Activated CD8-positive, alpha-beta memory T cell treated with anti-CD3 and anti-CD28 coated beads, Interleukin-2, amount 10 ng/mL, durations not matched to agents 7 days and 5 days (primary cell): ENCODE measurements around the gene GTF3A. TPM values are rescaled to one million over a fixed set of nuclear protein-coding genes. Genes with fewer than 3 reads are reported as not detected.
A peak's percentile ranks its signal among the peaks of the same experiment; 100 is the strongest.

Experiments used
- ATAC-seq: fragments of 150-1000 bp; cut with Tn5 transposase; one replicate; pipeline ENCODE4 v1.10.0; 2021; ENCODE audit warnings: moderate library complexity
- CTCF ChIA-PET: fragments of 350-600 bp; sonication (Branson Sonifier 250); formaldehyde crosslinking; loops from one replicate; lab custom pipeline; 2021; ENCODE audit warnings: antibody characterized with exemption; lab: Charles Lee
- DNase-seq: peaks from one replicate; pipeline ENCODE4 v3.0.0-alpha.2; 2020
- H3K27ac Mint-ChIP-seq: one replicate; pipeline ENCODE4 v1.8.0; 2021; ENCODE audit warnings: mild to moderate bottlenecking, mixed read lengths
- H3K27me3 Mint-ChIP-seq: one replicate; pipeline ENCODE4 v1.8.0; 2021; ENCODE audit warnings: mixed read lengths
- H3K36me3 Mint-ChIP-seq: one replicate; pipeline ENCODE4 v1.8.0; 2021; ENCODE audit warnings: mild to moderate bottlenecking, mixed read lengths
- H3K4me1 Mint-ChIP-seq: one replicate; pipeline ENCODE4 v1.8.0; 2021; ENCODE audit warnings: mixed read lengths
- H3K4me3 Mint-ChIP-seq: one replicate; pipeline ENCODE4 v1.8.0; 2021; ENCODE audit warnings: mild to moderate bottlenecking, moderate library complexity, mixed read lengths
- H3K9me3 Mint-ChIP-seq: one replicate; pipeline ENCODE4 v1.8.0; 2022; ENCODE audit warnings: low read depth, mixed read lengths
- total RNA-seq, 2 experiments: library from RNA; stranded (reverse); gene quantifications; one replicate each; pipeline ENCODE4 v1.2.3, GENCODE V29; 2021

Gene GTF3A
- total RNA-seq, 2 experiments from 2014 or later: 189 to 225 TPM

DNA sequence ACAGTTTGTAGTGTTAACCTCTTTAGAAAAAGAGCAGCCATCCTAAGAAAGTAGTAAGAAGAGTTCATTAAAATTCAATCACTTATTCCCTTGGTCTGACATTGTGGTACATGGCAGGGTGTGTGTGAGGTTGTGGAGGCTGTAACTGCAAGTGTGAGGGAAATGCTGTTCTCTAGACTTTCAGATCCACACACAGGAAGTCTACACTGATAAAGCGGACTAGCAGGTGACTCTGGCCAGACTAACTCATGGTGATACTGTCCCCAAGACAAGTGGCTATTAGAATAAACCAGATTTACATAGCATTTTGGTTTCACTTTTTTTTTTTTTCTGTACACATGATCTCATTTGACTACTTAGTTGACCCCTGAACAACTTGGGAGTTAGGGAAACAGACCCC lies 16.0 kb downstream of the GTF3A start:
- H3K4me3 Mint-ChIP-seq: no peak overlapping the region
- CTCF ChIA-PET: no interaction called here
- H3K36me3 Mint-ChIP-seq: peaks cover 50% of the 10 kb centered on the region
- no peaks in the 10 kb centered on the region for H3K27me3 Mint-ChIP-seq
- no peaks in the 10 kb centered on the region for H3K9me3 Mint-ChIP-seq
- peak overlapping the region; percentile 65 for H3K27ac Mint-ChIP-seq
- peaks cover 46% of the 10 kb centered on the region for H3K4me1 Mint-ChIP-seq
- ATAC-seq (no peak), DNase-seq (no peak)

DNA sequence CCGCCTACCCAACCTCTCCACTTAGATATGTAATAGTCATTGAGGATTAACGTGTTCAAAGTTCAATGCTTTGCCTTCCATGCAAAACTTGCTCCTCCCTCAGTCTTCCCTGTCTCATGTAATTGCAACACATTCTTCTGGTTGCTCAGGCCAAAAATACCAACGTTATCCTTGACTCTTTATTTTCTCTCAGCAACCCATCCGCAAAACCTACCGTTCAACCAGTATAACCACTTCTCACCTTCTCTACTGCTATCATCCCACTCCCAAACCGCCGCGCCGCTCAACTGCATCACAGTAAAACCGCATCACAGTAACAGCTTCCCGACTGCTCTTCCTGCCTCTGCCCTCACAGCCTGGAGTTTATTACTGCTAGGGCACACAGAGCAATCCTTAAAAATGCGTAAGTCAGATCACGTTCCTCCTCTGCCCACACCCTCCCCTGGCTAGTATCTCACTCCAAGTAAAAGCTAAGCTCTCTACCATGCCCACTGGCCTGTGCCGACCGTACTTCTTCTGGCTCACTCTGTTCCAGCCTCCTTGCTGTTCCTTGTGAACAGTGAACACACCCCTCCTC lies 17.7 kb downstream of the GTF3A start:
- ATAC-seq: peak; percentile 35
- CTCF ChIA-PET: interaction anchor here (1.3 to 4.5 kb wide), 2 partner anchors 16 to 80 kb away, joined by 4 to 24 read pairs; no protein-coding TSS in a partner anchor
- Mint-ChIP-seq H3K4me3 (peak overlapping the region; percentile 23), H3K9me3 (no peaks in the 10 kb centered on the region), H3K36me3 (peaks cover 38% of the 10 kb centered on the region), H3K4me1 (peaks cover 58% of the 10 kb centered on the region), H3K27ac (peak overlapping the region; percentile 56), H3K27me3 (no peaks in the 10 kb centered on the region)
- DNase-seq: no peak

DNA sequence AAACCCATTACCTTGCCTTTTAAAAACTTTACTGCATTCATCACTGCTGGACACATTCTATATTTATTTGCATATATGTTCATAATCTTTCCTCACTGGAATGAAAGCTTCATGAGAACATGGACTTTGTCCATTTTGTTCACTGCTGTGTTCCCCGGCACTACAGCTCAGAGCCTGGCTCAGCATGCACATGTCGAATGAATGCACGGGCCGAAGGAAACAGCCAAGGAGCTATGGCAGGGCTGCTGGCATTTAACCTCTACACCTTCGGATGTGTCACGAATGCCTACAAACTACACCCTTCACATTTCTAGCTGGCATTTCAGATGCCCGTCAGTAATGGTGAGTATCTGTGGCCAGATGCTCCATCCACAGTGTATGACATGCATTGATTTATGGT lies 18.4 kb downstream of the GTF3A start:
- ATAC-seq (no peak), DNase-seq (no peak)
- H3K27me3 Mint-ChIP-seq: no peaks in the 10 kb centered on the region
- peak overlapping the region; percentile 56 for H3K27ac Mint-ChIP-seq
- H3K4me1 Mint-ChIP-seq: peaks cover 64% of the 10 kb centered on the region
- H3K4me3 Mint-ChIP-seq: no peak overlapping the region
- no peaks in the 10 kb centered on the region for H3K9me3 Mint-ChIP-seq
- peaks cover 37% of the 10 kb centered on the region for H3K36me3 Mint-ChIP-seq
- CTCF ChIA-PET: interaction anchor here (1.3 to 4.5 kb wide), 2 partner anchors 17 to 81 kb away, joined by 4 to 24 read pairs; no protein-coding TSS in a partner anchor

- H3K4me3 Mint-ChIP-seq: peak overlapping the region; percentile 68
- H3K9me3 Mint-ChIP-seq: no peaks in the 10 kb centered on the region
- ATAC-seq: no peak
- no peaks in the 10 kb centered on the region for H3K27me3 Mint-ChIP-seq
- CTCF ChIA-PET: interaction anchor here (0.7 to 1.3 kb wide), 5 partner anchors 8 to 44 kb away, joined by 3 to 4 read pairs (median 3); no protein-coding TSS in a partner anchor
- H3K36me3 Mint-ChIP-seq: peaks cover 11% of the 10 kb centered on the region
- peak overlapping the region; percentile 93 for H3K27ac Mint-ChIP-seq
- H3K4me1 Mint-ChIP-seq: peaks cover 60% of the 10 kb centered on the region
- DNase-seq: peak; percentile 59
Measured at GRCh38 chr13:27446986-27447583, 22.7 kb downstream of the GTF3A start.

- peaks cover 5% of the 10 kb centered on the region for H3K36me3 Mint-ChIP-seq
- peak overlapping the region; percentile 66 for H3K27ac Mint-ChIP-seq
- CTCF ChIA-PET: interaction anchor here (0.9 to 5.4 kb wide), 2 partner anchors 12 to 23 kb away, joined by 3 to 39 read pairs; partner anchors contain the start of gene GTF3A
- no peak for DNase-seq
- H3K4me3 Mint-ChIP-seq: peak overlapping the region; percentile 21
- peaks cover 51% of the 10 kb centered on the region for H3K4me1 Mint-ChIP-seq
- no peaks in the 10 kb centered on the region for H3K27me3 Mint-ChIP-seq
- no peak for ATAC-seq
- no peaks in the 10 kb centered on the region for H3K9me3 Mint-ChIP-seq
Measured at GRCh38 chr13:27448308-27448707, 23.9 kb downstream of the GTF3A start.

- ATAC-seq (no peak), DNase-seq (no peak)
- peak overlapping the region; percentile 87 for H3K4me3 Mint-ChIP-seq
- CTCF ChIA-PET: interaction anchor here (0.9 to 5.4 kb wide), 4 partner anchors 9 to 87 kb away, joined by 3 to 39 read pairs (median 8); partner anchors contain the start of gene GTF3A
- H3K27ac Mint-ChIP-seq: peak overlapping the region; percentile 98
- H3K4me1 Mint-ChIP-seq: peaks cover 51% of the 10 kb centered on the region
- peaks cover 5% of the 10 kb centered on the region for H3K36me3 Mint-ChIP-seq
- H3K9me3 Mint-ChIP-seq: no peaks in the 10 kb centered on the region
- no peaks in the 10 kb centered on the region for H3K27me3 Mint-ChIP-seq
Measured at GRCh38 chr13:27449081-27449603, 24.7 kb downstream of the GTF3A start.

DNA sequence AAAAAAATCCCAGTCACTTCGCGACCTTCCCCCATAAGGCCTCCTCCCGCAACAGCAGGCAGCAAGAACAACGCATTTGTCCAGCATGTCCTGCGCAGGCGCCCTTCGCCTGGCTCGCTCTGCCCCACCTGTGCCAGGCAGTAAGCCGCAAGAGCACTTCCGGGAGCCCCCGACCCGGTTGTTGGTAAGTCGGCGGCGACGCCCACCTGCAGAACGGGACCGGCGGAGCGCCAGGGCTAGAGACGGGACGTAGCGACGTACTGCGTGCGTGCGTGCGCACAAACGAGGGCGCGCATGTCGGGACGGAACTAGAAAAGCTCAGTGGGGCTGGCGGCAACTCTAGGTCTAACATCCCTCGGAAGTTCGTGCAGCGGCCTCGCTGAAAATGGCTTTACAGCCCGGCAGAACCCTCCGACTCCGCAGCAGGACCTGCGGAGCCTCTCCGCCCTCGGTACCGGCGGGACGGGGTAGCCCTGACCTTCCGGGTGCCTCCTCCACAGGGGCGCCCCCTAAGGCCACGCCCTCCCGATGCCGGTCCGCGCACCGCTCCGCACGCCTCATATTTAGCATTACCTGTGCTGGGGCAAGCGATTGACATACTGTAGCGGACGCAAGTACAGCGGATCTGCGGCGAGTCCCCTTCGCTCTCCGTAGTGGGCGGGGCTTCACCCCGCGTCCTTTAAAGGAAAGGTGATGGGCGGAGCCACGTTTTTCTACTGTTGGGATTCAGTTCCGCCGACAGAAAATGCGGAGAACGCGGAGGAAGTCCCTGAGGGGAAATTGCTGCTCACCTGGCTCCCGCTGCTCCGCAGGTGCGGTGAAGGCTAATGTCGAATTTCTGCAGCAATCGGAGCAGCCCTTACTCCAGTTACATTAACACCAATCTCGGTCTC lies 25.8 kb downstream of the GTF3A start, which contains the start of gene MTIF3:
Gene MTIF3, minus strand, starts transcription at position 629 of the 893 bp plus-strand sequence. CDS start 10,116 bp downstream, outside the sequence.
- ATAC-seq (peak; percentile 91), DNase-seq (peak; percentile 98)
- Mint-ChIP-seq H3K9me3 (no peaks in the 10 kb centered on the region), H3K36me3 (peaks cover 3% of the 10 kb centered on the region), H3K27me3 (no peaks in the 10 kb centered on the region), H3K4me3 (peak within 1 kb of the TSS; percentile 87), H3K27ac (peak within 1 kb of the TSS; percentile 98), H3K4me1 (peaks cover 54% of the 10 kb centered on the region)
- CTCF ChIA-PET: interaction anchor here (1.0 to 5.4 kb wide), 7 partner anchors 8 to 170 kb away, joined by 3 to 39 read pairs (median 4); partner anchors contain the start of genes GTF3A and LNX2

DNA sequence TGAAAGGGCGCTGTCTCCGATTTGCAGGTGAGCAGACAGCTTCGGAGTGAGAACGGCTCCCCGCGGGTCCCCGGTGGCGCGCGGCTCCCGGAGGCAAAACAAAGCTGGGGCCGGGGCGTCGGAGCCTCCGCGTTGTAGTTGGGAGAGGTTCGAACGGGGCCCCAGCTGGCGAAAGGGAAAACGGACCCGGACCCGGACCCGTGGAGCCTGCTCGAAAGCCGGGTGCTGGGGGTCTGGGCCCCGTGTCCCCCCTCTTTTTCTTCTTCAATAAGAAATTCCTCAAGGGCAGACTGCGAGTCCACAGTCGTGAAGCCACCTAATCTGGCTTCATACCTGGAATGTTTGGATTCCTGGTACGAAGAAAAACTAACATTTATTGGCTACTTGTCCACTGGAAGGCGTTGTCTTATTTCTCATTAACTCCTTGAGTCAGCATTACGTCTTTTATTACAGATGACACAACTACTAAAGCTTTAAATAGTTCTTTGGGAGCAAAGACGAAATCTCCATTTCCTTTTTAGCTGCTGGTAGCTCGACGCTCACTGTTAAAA lies 26.6 kb downstream of the GTF3A start:
- peak overlapping the region; percentile 87 for H3K4me3 Mint-ChIP-seq
- peaks cover 55% of the 10 kb centered on the region for H3K4me1 Mint-ChIP-seq
- peak; percentile 49 for DNase-seq
- no peaks in the 10 kb centered on the region for H3K9me3 Mint-ChIP-seq
- CTCF ChIA-PET: interaction anchor here (1.2 to 5.4 kb wide), 4 partner anchors 12 to 169 kb away, joined by 3 to 39 read pairs (median 8); partner anchors contain the start of genes GTF3A and LNX2
- no peak for ATAC-seq
- H3K27me3 Mint-ChIP-seq: no peaks in the 10 kb centered on the region
- peaks cover 3% of the 10 kb centered on the region for H3K36me3 Mint-ChIP-seq
- H3K27ac Mint-ChIP-seq: peak overlapping the region; percentile 98

GRCh38 chr13:27455331-27455855 lies 31.0 kb downstream of the GTF3A start:
- ATAC-seq (peak; percentile 50), DNase-seq (no peak)
- CTCF ChIA-PET: interaction anchor here (1.1 to 2.6 kb wide), 9 partner anchors 8 to 372 kb away, joined by 3 to 14 read pairs (median 4); partner anchors contain the start of genes LNX2 and POLR1D
- H3K9me3 Mint-ChIP-seq: no peaks in the 10 kb centered on the region
- no peaks in the 10 kb centered on the region for H3K27me3 Mint-ChIP-seq
- peaks cover 3% of the 10 kb centered on the region for H3K36me3 Mint-ChIP-seq
- H3K4me1 Mint-ChIP-seq: peaks cover 33% of the 10 kb centered on the region
- peak overlapping the region; percentile 97 for H3K27ac Mint-ChIP-seq
- peak overlapping the region; percentile 77 for H3K4me3 Mint-ChIP-seq

- peaks cover 13% of the 10 kb centered on the region for H3K4me1 Mint-ChIP-seq
- CTCF ChIA-PET: interaction anchor here (1.0 to 1.5 kb wide), 2 partner anchors 11 to 368 kb away, joined by 3 read pairs; partner anchors contain the start of gene MTIF3
- no peak for DNase-seq
Measured at GRCh38 chr13:27461940-27462584, 37.6 kb downstream of the GTF3A start.

DNA sequence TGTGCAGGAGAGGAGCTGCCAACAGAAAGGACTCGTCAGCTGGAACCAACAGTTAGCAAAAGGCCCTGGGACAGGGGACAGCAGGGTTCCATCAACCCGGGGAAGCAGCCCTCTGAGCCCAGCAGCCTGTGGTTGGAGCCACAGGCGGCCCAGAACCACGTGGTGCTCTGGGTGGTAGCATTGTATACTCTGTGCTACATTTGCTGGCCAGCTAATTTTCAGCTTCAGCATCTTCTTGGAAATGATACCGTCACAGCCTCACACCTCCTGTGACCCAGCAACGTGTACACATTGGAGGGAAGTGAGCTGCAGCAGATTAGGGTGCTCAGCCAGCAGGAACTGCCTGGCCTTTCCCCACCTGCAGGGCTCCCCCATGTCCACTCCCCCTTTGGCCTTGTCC lies 39.1 kb downstream of the GTF3A start:
- peaks cover 12% of the 10 kb centered on the region for H3K4me1 Mint-ChIP-seq
- no peak overlapping the region for H3K27ac Mint-ChIP-seq
- no peaks in the 10 kb centered on the region for H3K9me3 Mint-ChIP-seq
- no peaks in the 10 kb centered on the region for H3K36me3 Mint-ChIP-seq
- no peak overlapping the region for H3K4me3 Mint-ChIP-seq
- peak; percentile 84 for ATAC-seq
- peak; percentile 54 for DNase-seq
- H3K27me3 Mint-ChIP-seq: no peaks in the 10 kb centered on the region
- CTCF ChIA-PET: interaction anchor here (1.5 kb wide), 1 partner anchor 12 kb away, joined by 3 read pairs; the partner anchor contains the start of gene MTIF3

More at GRCh38 chr13:27461940-27462584, 37.6 kb downstream of the GTF3A start:
- Mint-ChIP-seq H3K27ac (no peak overlapping the region), H3K4me3 (no peak overlapping the region), H3K27me3 (no peaks in the 10 kb centered on the region), H3K36me3 (peaks cover 3% of the 10 kb centered on the region), H3K9me3 (no peaks in the 10 kb centered on the region)
- no peak for ATAC-seq
